Fibroblast of gingiva (primary cell): ENCODE results near the gene SDSL.

ENCODE experiments used
- DNase-seq: peaks from one replicate; pipeline ENCODE4 v3.0.0-alpha.2; 2011; ENCODE audit warnings: low read depth

Gene SDSL

GRCh38 chr12:113468365-113469223 is 46.4 kb downstream of the SDSL start:
- DNase-seq = no peak

- DNase-seq = no peak
Measured at GRCh38 chr12:113469224-113469948, 47.2 kb downstream of the SDSL start.

- no peak for DNase-seq
Measured at GRCh38 chr12:113469949-113470743, 48.0 kb downstream of the SDSL start.

GRCh38 chr12:113470871-113471618 is 48.9 kb downstream of the SDSL start:
- no peak for DNase-seq

DNA sequence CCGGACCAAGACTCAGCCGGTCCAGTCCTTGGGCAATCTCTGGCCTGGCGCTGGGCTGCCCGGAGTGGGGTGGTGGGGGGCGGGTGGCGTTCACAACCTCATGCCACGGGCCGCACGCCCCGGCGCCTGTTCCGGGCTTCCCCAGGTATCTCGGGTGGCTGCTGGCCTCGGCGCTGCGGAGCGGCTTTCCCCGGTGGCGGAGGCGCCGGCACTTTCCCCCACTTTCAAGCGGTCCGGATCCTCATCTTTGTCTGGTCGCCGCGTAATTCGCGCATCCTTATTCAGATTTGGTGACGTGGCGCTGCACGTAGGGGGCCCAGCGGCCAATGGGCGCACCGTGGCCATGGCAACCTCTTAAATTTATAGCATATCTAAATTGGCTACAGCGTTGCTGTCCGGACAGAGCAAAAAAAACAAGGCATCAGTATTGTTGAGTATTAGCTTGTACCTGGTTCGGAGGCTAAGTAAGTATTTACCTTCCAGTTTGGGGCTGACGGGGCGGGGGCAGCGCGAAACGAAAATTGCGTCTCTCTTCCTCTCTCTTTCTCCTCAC is 49.5 kb downstream of the SDSL start, which contains the start of gene LHX5:
Gene LHX5, minus strand, starts transcription at position 253 of the 553 bp plus-strand sequence. CDS start 373 bp downstream, outside the sequence.
- DNase-seq = no peak

DNA sequence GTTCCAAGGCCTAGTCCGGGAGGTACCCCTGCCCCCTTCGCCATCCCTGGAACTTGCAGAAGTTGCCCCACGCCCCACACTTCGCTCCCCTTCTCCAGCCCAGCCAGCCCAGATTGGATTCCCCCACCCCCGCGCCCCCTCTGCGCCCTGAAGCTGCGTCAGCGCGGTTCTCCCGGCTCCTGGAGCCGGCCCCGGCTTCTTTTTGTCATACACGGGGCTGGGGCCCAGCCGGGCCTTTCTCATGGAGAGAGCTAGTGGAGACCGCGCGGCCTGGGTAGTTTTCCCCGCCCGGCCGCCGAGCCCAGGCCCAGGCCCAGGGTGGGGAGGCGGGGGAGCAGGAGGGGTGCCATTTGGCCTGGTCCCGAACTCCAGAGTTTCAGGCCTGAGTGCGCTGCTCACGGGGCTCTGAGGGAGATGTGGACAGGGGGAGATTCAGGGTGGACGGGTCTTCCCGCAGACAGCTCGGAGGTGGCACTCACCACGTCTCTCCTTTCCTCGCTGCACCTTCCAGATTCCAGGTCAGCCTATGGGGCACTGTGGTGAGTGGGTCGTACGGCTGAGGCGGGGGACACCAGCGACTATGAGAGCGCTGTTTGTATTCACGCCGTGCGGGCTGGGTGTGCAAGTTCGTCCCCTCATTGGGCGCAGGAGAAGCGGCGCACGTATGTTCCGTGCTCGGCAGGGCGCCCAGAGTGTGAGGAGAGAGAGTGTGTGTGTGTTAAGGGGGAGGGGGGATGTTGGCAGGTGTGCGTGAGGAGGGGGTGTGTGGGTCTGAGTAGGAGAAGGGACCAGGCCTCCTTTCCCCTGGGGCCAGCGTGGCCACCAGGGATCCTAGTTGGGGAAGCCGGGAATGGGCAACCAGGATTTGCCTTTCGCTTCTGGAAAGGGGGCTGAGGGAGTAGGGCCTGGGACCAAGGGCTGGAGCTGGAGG is 50.3 kb downstream of the SDSL start:
- DNase-seq = no peak

DNA sequence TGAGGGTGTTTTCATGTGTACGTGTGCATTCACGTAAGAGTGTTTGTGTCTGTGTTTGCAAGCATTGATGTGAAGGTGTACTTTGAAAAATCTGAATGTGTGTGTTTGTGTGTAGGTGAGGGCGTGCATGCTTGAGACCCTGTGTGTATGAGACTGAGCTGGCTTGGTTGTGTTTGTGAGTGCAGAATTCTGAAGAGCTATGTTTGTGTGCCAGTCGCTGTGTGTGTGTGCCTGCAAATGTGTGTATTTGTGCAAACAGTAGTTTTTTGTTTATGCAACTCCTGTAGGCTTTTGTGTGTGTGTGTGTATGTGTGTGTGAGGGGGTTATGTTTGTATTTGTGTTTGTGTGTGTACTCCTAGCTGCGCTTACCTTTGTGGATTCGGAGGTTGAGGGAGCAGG is 51.2 kb downstream of the SDSL start:
- DNase-seq = no peak

GRCh38 chr12:113473942-113474341 is 51.8 kb downstream of the SDSL start:
- DNase-seq = no peak

GRCh38 chr12:113474635-113475436 is 52.7 kb downstream of the SDSL start:
- no peak for DNase-seq

DNA sequence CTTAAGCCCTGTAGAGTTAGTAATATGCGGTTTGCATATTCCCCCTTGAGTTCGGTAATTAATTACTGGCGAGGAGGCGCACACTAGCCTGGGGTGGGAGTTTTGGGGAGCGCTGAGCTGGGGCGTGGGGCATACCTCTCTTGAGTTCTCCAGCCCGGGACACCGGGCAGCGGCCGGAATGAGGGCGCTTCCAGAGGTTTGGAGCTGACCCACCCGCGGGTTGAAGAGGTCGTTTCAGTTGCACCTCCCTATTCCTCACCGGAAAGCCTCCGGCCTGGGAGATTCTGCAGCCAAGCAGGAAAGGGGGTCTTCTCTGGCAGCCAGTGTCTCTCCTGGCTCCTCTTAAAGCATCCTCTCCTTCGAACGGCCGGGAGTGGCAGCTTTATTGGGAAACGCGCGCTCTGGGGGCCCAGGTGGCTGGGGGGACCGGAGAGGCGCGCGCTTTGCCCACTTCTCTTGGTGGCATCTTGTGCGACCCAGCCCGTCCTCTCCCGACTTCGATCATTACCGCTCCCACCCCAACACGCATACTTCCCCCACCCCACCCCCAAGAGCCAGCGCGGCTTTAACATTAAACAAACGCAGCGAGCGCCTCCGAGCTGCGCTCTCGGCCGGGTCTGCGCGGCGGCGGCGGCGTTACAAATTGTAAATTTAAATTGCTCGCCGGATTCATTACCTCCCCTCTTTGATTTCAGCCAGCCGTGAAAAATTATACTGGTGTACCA is 53.4 kb downstream of the SDSL start:
- DNase-seq = no peak

- DNase-seq = no peak
Measured at GRCh38 chr12:113476176-113476986, 54.2 kb downstream of the SDSL start.

DNA sequence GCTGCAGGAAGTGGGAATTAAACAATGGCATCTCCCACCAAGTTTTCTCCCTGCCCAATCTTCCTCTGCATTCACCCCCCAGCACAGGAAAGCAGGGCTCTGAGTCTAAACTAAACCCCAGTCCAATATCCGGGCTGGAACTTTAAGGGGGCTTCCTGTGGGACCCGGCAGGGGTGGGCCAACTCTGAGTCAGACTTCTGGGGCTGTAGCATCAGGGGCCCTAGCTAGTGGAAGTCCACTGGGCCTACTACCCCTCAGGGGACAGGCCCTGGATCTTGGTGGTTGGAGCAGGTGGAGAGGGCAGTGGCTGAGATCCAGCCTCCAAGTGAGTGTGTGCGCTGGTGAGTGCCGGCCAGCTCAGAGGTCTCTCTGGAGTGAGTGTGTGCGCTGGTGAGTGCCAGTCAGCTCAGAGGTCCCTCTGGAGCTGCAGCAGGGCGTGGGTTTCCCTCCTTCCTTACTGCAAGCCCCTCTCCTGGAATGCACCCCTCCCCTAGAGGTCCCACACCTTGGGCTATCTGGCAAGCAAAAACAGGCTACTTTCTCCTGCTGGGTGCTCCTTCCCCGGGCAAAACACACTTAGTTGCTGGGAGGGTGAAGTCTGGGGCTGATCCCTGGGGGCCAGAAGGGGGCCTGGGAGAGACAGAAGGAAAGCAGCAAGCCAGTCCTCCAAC is 55.1 kb downstream of the SDSL start:
- no peak for DNase-seq

DNA sequence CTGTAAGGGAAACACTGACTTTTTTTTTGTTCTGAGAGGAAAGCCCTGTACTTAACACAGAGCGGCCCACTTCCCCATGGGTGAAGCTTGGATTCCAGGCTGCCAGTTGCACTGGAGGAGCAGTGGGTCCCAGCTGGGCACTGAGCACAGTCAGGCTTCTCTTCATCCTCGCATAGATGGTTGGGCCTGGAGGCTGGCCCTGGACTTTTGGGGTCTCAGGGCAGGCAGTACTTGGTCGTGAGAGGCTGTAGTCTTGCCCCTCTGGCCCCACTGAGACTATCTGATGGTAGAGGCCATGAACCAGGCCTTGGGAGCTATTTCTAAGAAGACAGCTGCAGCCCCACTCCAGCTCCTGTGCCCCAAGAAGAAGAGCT is 55.6 kb downstream of the SDSL start:
- DNase-seq = no peak

- no peak for DNase-seq
Measured at GRCh38 chr12:113478351-113479011, 56.3 kb downstream of the SDSL start.

- DNase-seq = no peak
Measured at GRCh38 chr12:113479216-113479589, 57.0 kb downstream of the SDSL start.

DNA sequence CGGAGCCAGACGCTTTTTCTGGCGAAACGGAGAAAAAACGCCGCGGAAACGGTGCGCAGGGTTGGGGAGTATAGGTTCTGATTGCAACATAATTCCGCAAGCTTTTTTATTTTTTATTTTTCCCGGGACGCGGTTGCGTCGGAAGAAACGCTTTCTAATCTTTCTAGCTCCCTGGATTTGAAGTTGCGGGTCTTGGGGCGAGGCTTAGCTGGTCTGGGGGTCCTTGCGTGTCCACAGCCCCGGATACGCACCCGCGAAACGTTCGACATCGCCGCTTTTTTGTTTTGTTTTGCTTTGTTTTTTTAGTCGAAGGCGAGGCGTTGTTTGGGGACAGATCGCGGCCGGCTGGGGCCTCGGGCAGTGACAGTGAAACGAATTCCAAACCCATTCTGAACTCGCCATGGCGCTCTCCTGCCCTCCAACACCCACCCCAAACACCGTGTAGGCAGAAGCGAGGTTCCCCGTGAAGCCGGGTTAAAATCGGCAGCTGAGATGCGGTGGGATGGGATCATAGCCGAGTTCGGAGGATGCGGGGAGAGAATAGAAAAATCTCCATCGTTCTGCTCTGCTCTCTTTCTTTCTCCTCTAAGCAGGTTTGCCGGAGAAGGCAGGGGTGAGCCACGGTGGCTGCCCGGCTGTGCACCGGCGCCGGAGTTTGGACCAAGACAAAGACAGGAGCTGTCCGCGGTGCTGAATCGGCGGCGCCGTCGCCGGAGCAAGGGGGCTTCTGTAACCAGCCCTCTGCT is 57.6 kb downstream of the SDSL start:
- peak; percentile 10 for DNase-seq
